Lower leg skin (tissue), 3 donors: ENCODE results near the gene CYYR1.

Experiments used
- POLR2A ChIP-seq, 2 donors: fragments of 450-650 bp; IDR thresholded peaks; one replicate each; pipeline ENCODE4 v1.6.1; 2016 to 2017; ENCODE audit warnings: antibody characterized with exemption in 2 of 2, mild to moderate bottlenecking in 1 of 2, moderate library complexity in 1 of 2
- TF ChIP-seq, protein P1 (sequence below), 3 donors: fragments of 450-650 bp; IDR thresholded peaks; one replicate each; pipeline ENCODE4 v1.5.1; 2016; ENCODE audit warnings: antibody characterized with exemption in 3 of 3, mild to moderate bottlenecking in 3 of 3, moderate library complexity in 2 of 3

DNA sequence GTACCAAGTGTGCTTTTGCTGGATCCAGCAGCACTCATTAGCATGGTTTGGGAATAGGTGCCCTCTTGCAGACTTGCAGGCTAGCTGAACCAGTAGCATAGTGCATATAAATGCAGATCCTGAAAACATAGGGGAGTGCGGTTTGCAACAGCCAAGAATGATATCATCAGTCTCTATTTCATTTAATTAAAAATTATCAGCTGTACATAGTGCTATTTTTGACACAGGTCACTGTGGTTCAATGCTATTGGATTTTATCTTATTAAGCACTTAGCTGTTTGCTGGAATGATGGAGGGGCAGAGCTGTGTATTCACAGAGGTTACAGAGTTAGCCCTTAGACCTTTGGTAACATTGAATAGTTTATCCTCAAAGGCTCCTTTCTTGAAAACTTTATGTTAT is 43.6 kb downstream of the CYYR1 start:
- TF ChIP-seq, protein P1, sequence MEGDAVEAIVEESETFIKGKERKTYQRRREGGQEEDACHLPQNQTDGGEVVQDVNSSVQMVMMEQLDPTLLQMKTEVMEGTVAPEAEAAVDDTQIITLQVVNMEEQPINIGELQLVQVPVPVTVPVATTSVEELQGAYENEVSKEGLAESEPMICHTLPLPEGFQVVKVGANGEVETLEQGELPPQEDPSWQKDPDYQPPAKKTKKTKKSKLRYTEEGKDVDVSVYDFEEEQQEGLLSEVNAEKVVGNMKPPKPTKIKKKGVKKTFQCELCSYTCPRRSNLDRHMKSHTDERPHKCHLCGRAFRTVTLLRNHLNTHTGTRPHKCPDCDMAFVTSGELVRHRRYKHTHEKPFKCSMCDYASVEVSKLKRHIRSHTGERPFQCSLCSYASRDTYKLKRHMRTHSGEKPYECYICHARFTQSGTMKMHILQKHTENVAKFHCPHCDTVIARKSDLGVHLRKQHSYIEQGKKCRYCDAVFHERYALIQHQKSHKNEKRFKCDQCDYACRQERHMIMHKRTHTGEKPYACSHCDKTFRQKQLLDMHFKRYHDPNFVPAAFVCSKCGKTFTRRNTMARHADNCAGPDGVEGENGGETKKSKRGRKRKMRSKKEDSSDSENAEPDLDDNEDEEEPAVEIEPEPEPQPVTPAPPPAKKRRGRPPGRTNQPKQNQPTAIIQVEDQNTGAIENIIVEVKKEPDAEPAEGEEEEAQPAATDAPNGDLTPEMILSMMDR (IDR thresholded peaks at IDR 0.05) = no peak
- no peak for TF ChIP-seq POLR2A (IDR thresholded peaks at IDR 0.05)
